Measurements from ENCODE around the gene CLRN1.

The CLRN1 gene

GRCh38 chr3:150972366-150973071 lies at the start of gene CLRN1:
Gene CLRN1, minus strand, starts transcription at chr3:150972727. Its CDS starts 19 bp downstream, at chr3:150972708.
- H3K4me1 ChIP-seq (ENCODE audit: control insufficient read depth in 1 of 2, insufficient read depth in 1 of 2, low read depth in 1 of 2, low read length in 1 of 2): peaks cover 0 to 12% of the 10 kb centered on the region in 2 experiments
- no peak within 1 kb of the TSS for H3K27ac ChIP-seq
- H3K9me3 ChIP-seq: no peaks in the 10 kb centered on the region
- H3K27me3 ChIP-seq: no peaks in the 10 kb centered on the region
- H3K36me3 ChIP-seq: no peaks in the 10 kb centered on the region
- H3K4me3 ChIP-seq (ENCODE audit: low read depth in 1 of 2, low read length in 1 of 2): no peak within 1 kb of the TSS
- no peak for TF ChIP-seq CTCF (IDR thresholded peaks at IDR 0.05)

- Histone ChIP-seq H3K4me1 (ENCODE audit: control insufficient read depth in 1 of 2, insufficient read depth in 1 of 2, low read depth in 1 of 2, low read length in 1 of 2) (peaks cover 14 to 15% of the 10 kb centered on the region in 2 experiments), H3K4me3 (ENCODE audit: low read depth in 1 of 2, low read length in 1 of 2) (no peak overlapping the region), H3K36me3 (no peaks in the 10 kb centered on the region), H3K9me3 (no peaks in the 10 kb centered on the region), H3K27me3 (no peaks in the 10 kb centered on the region), H3K27ac (no peak overlapping the region)
- TF ChIP-seq CTCF (IDR thresholded peaks at IDR 0.05): no peak
Observed at GRCh38 chr3:151016478-151016795, 43.9 kb upstream of the CLRN1 start.

- H3K4me3 ChIP-seq (ENCODE audit: low read depth in 1 of 2, low read length in 1 of 2): no peak overlapping the region
- H3K27me3 ChIP-seq: no peaks in the 10 kb centered on the region
- no peaks in the 10 kb centered on the region for H3K36me3 ChIP-seq
- peaks cover 14 to 15% of the 10 kb centered on the region in 2 experiments for H3K4me1 ChIP-seq (ENCODE audit: control insufficient read depth in 1 of 2, insufficient read depth in 1 of 2, low read depth in 1 of 2, low read length in 1 of 2)
- no peak for TF ChIP-seq CTCF (IDR thresholded peaks at IDR 0.05)
- H3K27ac ChIP-seq: no peak overlapping the region
- no peaks in the 10 kb centered on the region for H3K9me3 ChIP-seq
Observed at GRCh38 chr3:151015767-151016477, 43.4 kb upstream of the CLRN1 start.

GRCh38 chr3:151015181-151015580 lies 42.7 kb upstream of the CLRN1 start:
- Histone ChIP-seq H3K27ac (no peak overlapping the region), H3K4me3 (ENCODE audit: low read depth in 1 of 2, low read length in 1 of 2) (no peak overlapping the region), H3K27me3 (no peaks in the 10 kb centered on the region), H3K9me3 (no peaks in the 10 kb centered on the region), H3K4me1 (ENCODE audit: control insufficient read depth in 1 of 2, insufficient read depth in 1 of 2, low read depth in 1 of 2, low read length in 1 of 2) (peaks cover 14 to 15% of the 10 kb centered on the region in 2 experiments), H3K36me3 (no peaks in the 10 kb centered on the region)
- TF ChIP-seq CTCF (IDR thresholded peaks at IDR 0.05): no peak

DNA sequence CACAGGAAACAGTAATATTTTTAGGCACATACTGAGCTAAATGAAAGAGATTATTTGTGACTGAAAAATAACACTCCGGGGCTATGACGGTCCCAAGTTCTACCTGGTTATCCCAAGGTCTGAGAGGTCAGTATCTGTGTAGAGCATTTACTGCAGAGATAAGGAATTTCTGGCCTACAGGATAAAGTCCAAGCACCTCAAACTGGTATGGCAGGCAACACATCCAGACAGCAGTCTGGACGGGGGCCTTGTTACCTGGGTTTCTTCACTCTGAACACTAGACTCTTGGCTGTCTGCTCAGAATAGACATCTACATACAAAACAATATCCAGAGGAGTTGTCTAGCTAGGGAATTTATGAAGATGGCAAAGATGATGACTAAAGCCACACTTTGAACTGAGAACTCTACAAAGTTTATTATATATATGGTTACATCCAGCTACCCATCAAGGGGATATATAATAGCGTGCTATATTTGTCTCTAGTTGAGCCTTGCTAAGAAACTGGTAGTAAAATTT lies 42.0 kb upstream of the CLRN1 start:
- H3K4me3 ChIP-seq (ENCODE audit: low read depth in 1 of 2, low read length in 1 of 2): no peak overlapping the region
- H3K27me3 ChIP-seq: no peaks in the 10 kb centered on the region
- TF ChIP-seq CTCF (IDR thresholded peaks at IDR 0.05): no peak
- peaks cover 14 to 15% of the 10 kb centered on the region in 2 experiments for H3K4me1 ChIP-seq (ENCODE audit: control insufficient read depth in 1 of 2, insufficient read depth in 1 of 2, low read depth in 1 of 2, low read length in 1 of 2)
- H3K27ac ChIP-seq: no peak overlapping the region
- H3K36me3 ChIP-seq: no peaks in the 10 kb centered on the region
- H3K9me3 ChIP-seq: no peaks in the 10 kb centered on the region
